ENCODE data around the gene CCP110.

Gene CCP110

DNA sequence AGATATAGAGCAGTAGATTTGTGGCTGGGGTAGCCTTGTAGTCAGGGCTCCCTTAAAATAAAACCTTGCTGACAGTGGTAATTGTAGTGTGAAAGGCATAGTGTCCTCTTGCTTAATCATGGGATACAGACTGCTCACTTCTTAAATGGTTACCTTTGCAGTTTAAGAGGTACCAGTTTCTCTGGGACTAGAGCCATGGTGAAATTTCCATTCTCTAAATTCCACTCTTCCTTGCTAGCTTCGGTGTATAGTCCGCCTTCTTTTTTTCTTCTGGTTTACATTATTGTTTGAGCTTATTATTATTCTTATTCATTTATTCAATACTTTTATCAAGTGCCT lies 1.6 kb downstream of the CCP110 start:
- TF ChIP-seq EZH2phosphoT487 (IDR thresholded peaks at IDR 0.05; ENCODE audit: borderline replicate concordance), result no peak
- TF ChIP-seq CTCF (conservative IDR thresholded peaks at IDR 0.05; ENCODE audit: low read length), result no peak
- peaks cover 16% of the 10 kb centered on the region; the same call in 1 of the 2 replicates for H3K36me3 ChIP-seq (ENCODE audit: insufficient read depth, low read length)
- peak overlapping the region; percentile 89 for H3K4me3 ChIP-seq (ENCODE audit: low read length, poor library complexity, severe bottlenecking)
- no peaks in the 10 kb centered on the region for H3F3A ChIP-seq (ENCODE audit: low read depth)
- H2AFZ ChIP-seq (ENCODE audit: low read length), result no peak overlapping the region
- H4K20me1 ChIP-seq (ENCODE audit: insufficient read depth, low read length, poor library complexity, severe bottlenecking), result peaks cover 10% of the 10 kb centered on the region
- H3K9me2 ChIP-seq (replicated peaks; ENCODE audit: low read depth, low read length), result no peaks in the 10 kb centered on the region
- H3K79me2 ChIP-seq (ENCODE audit: insufficient read depth, low read length), result peaks cover 63% of the 10 kb centered on the region
- H3K4me2 ChIP-seq (ENCODE audit: low read depth, low read length, poor library complexity, severe bottlenecking), result peak overlapping the region; percentile 96
- H3K27me3 ChIP-seq (ENCODE audit: insufficient read depth, low read length, poor library complexity, severe bottlenecking), result peaks cover 7% of the 10 kb centered on the region
- H3K4me1 ChIP-seq (ENCODE audit: insufficient read depth, low read length, poor library complexity, severe bottlenecking), result peaks cover 45% of the 10 kb centered on the region
- peak overlapping the region; percentile 95 for H3K9ac ChIP-seq (ENCODE audit: low read depth, low read length, poor library complexity, severe bottlenecking)
- H3K9me3 ChIP-seq (ENCODE audit: insufficient read depth, low read depth, low read length), result no peaks in the 10 kb centered on the region

DNA sequence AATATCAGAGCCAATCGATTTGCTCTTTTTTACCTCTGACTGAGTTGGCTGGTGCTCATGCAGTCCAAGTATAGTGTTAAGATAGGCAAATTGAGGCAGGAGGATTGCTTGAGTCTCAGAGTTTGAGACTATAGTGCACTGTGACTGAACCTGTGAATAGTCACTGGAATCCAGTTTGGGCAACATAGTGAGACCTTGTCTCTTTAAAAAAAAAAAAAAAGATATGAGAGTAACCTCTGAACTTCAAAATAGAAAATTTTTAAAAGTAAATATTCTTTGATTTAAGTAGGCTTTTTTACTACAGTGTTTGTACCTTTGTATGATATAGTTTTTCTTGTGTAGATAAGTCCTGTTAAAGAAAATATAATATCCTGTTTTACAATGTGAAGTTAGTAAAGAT lies 3.4 kb downstream of the CCP110 start:
- H3K36me3 ChIP-seq (ENCODE audit: insufficient read depth, low read length), result peaks cover 16% of the 10 kb centered on the region; the same call in 1 of the 2 replicates
- no peaks in the 10 kb centered on the region for H3K9me3 ChIP-seq (ENCODE audit: insufficient read depth, low read depth, low read length)
- H3K4me3 ChIP-seq (ENCODE audit: low read length, poor library complexity, severe bottlenecking), result peak overlapping the region; percentile 89
- TF ChIP-seq EZH2phosphoT487 (IDR thresholded peaks at IDR 0.05; ENCODE audit: borderline replicate concordance) (no peak), CTCF (conservative IDR thresholded peaks at IDR 0.05; ENCODE audit: low read length) (no peak)
- peaks cover 7% of the 10 kb centered on the region for H4K20me1 ChIP-seq (ENCODE audit: insufficient read depth, low read length, poor library complexity, severe bottlenecking)
- H3K4me1 ChIP-seq (ENCODE audit: insufficient read depth, low read length, poor library complexity, severe bottlenecking), result peaks cover 41% of the 10 kb centered on the region
- H3K27me3 ChIP-seq (ENCODE audit: insufficient read depth, low read length, poor library complexity, severe bottlenecking), result peaks cover 7% of the 10 kb centered on the region
- peak overlapping the region; percentile 95 for H3K9ac ChIP-seq (ENCODE audit: low read depth, low read length, poor library complexity, severe bottlenecking)
- H3K79me2 ChIP-seq (ENCODE audit: insufficient read depth, low read length), result peaks cover 50% of the 10 kb centered on the region
- H3K4me2 ChIP-seq (ENCODE audit: low read depth, low read length, poor library complexity, severe bottlenecking), result peak overlapping the region; percentile 96
- no peaks in the 10 kb centered on the region for H3K9me2 ChIP-seq (replicated peaks; ENCODE audit: low read depth, low read length)
- H2AFZ ChIP-seq (ENCODE audit: low read length), result no peak overlapping the region
- H3F3A ChIP-seq (ENCODE audit: low read depth), result no peaks in the 10 kb centered on the region

DNA sequence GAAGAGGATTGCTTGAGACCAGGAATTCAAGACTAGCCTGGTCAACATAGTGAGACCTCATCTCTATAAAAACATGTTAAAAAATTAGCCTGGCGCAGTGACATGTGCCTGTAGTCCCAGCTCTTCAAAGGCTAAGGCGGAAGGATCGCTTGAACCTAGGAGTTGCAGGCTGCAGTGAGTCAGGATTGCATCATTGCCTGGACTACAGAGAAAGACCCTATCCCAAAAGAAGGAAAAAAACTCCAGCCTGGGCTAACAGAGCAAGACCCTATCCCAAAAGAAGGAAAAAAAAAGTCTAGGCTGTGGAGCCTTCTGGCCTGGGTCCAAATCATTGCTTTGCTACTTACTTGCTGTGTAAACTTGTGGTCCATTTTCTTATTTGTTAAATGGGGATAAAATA lies 4.9 kb downstream of the CCP110 start:
- TF ChIP-seq EZH2phosphoT487 (IDR thresholded peaks at IDR 0.05; ENCODE audit: borderline replicate concordance), result no peak
- no peak for TF ChIP-seq CTCF (conservative IDR thresholded peaks at IDR 0.05; ENCODE audit: low read length)
- Histone ChIP-seq H2AFZ (ENCODE audit: low read length) (no peak overlapping the region), H3K36me3 (ENCODE audit: insufficient read depth, low read length) (peaks cover 21% of the 10 kb centered on the region; the same call in 1 of the 2 replicates), H3K79me2 (ENCODE audit: insufficient read depth, low read length) (peaks cover 50% of the 10 kb centered on the region), H3K9me3 (ENCODE audit: insufficient read depth, low read depth, low read length) (no peaks in the 10 kb centered on the region), H3K4me3 (ENCODE audit: low read length, poor library complexity, severe bottlenecking) (no peak overlapping the region), H3K27me3 (ENCODE audit: insufficient read depth, low read length, poor library complexity, severe bottlenecking) (peaks cover 7% of the 10 kb centered on the region), H3K4me2 (ENCODE audit: low read depth, low read length, poor library complexity, severe bottlenecking) (peak overlapping the region; percentile 96), H3F3A (ENCODE audit: low read depth) (no peaks in the 10 kb centered on the region), H4K20me1 (ENCODE audit: insufficient read depth, low read length, poor library complexity, severe bottlenecking) (peaks cover 7% of the 10 kb centered on the region), H3K9me2 (replicated peaks; ENCODE audit: low read depth, low read length) (no peaks in the 10 kb centered on the region), H3K4me1 (ENCODE audit: insufficient read depth, low read length, poor library complexity, severe bottlenecking) (peaks cover 37% of the 10 kb centered on the region), H3K9ac (ENCODE audit: low read depth, low read length, poor library complexity, severe bottlenecking) (no peak overlapping the region)

Data from Loucy (cell line).